IPS DF 6.9 (cell line): ENCODE data around the gene TNS1.

Experiments
- DNase-seq: peaks from one replicate; pipeline ENCODE4 v3.0.0-alpha.2; 2013; ENCODE audit warnings: low read depth, low spot score
- H3K27ac ChIP-seq: one replicate; pipeline ENCODE4 v1.5.1; 2013; ENCODE audit warnings: low read length, control low read depth
- H3K27me3 ChIP-seq: 2 replicates; pipeline ENCODE4 v1.6.1; 2013; ENCODE audit warnings: mild to moderate bottlenecking, low read length; ENCODE audit not compliant: control insufficient read depth, insufficient read depth
- H3K36me3 ChIP-seq: 2 replicates; pipeline ENCODE4 v1.6.1; 2013; ENCODE audit warnings: low read length; ENCODE audit not compliant: control insufficient read depth, insufficient read depth
- H3K4me1 ChIP-seq: 2 replicates; pipeline ENCODE4 v1.6.1; 2013; ENCODE audit warnings: low read length; ENCODE audit not compliant: control insufficient read depth, insufficient read depth
- H3K4me3 ChIP-seq: 2 replicates; pipeline ENCODE4 v1.5.1; 2013; ENCODE audit warnings: mild to moderate bottlenecking, low read length
- H3K9me3 ChIP-seq: 2 replicates; pipeline ENCODE4 v1.6.1; 2013; ENCODE audit warnings: low read length, inconsistent platforms; ENCODE audit not compliant: control insufficient read depth, insufficient read depth
- WGBS: extraction: QIAGEN DNeasy Blood & Tissue Kit; methylation state at CpG from one replicate; pipeline ENCODE4 v1.1.7; 2013; ENCODE audit warnings: mixed read lengths, missing lambda C conversion rate; ENCODE audit not compliant: insufficient read length, insufficient coverage; 5-methylcytosine and 5-hydroxymethylcytosine counted together

Gene TNS1

GRCh38 chr2:217903859-217904613 lies 98.8 kb downstream of the TNS1 start:
- WGBS, result no CpG with 5 or more reads among the region's 11 CpGs
- peaks cover 2% of the 10 kb centered on the region; the same call in 1 of the 2 replicates for H3K4me1 ChIP-seq

GRCh38 chr2:217903142-217903858 lies 99.5 kb downstream of the TNS1 start:
- H3K27ac ChIP-seq, result no peak overlapping the region
- no peaks in the 10 kb centered on the region for H3K27me3 ChIP-seq
- no peaks in the 10 kb centered on the region for H3K36me3 ChIP-seq
- peaks cover 2% of the 10 kb centered on the region; the same call in 1 of the 2 replicates for H3K4me1 ChIP-seq
- WGBS, result no CpG with 5 or more reads among the region's 8 CpGs
- no peaks in the 10 kb centered on the region for H3K9me3 ChIP-seq
- H3K4me3 ChIP-seq, result no peak overlapping the region
- DNase-seq, result no peak

More at GRCh38 chr2:217903859-217904613, 98.8 kb downstream of the TNS1 start:
- Histone ChIP-seq H3K36me3 (no peaks in the 10 kb centered on the region), H3K27ac (no peak overlapping the region), H3K9me3 (no peaks in the 10 kb centered on the region), H3K4me3 (no peak overlapping the region), H3K27me3 (no peaks in the 10 kb centered on the region)
- no peak for DNase-seq

GRCh38 chr2:217902379-217903141 lies 100.2 kb downstream of the TNS1 start:
- Histone ChIP-seq H3K36me3 (no peaks in the 10 kb centered on the region), H3K9me3 (no peaks in the 10 kb centered on the region), H3K27me3 (no peaks in the 10 kb centered on the region), H3K4me3 (no peak overlapping the region), H3K4me1 (peaks cover 2% of the 10 kb centered on the region; the same call in 1 of the 2 replicates), H3K27ac (no peak overlapping the region)
- WGBS, result no CpG with 5 or more reads among the region's 19 CpGs
- no peak for DNase-seq

GRCh38 chr2:217901835-217902378 lies 100.9 kb downstream of the TNS1 start:
- H3K36me3 ChIP-seq, result no peaks in the 10 kb centered on the region
- DNase-seq, result no peak
- H3K27ac ChIP-seq, result no peak overlapping the region
- peaks cover 2% of the 10 kb centered on the region; the same call in 1 of the 2 replicates for H3K4me1 ChIP-seq
- no peaks in the 10 kb centered on the region for H3K27me3 ChIP-seq
- WGBS, result no CpG with 5 or more reads among the region's 5 CpGs
- no peaks in the 10 kb centered on the region for H3K9me3 ChIP-seq
- H3K4me3 ChIP-seq, result no peak overlapping the region

GRCh38 chr2:217901400-217901799 lies 101.4 kb downstream of the TNS1 start:
- no peak overlapping the region for H3K4me3 ChIP-seq
- H3K27me3 ChIP-seq, result no peaks in the 10 kb centered on the region
- no peak overlapping the region for H3K27ac ChIP-seq
- WGBS, result no CpG with 5 or more reads among the region's 4 CpGs
- peaks cover 2% of the 10 kb centered on the region; the same call in 1 of the 2 replicates for H3K4me1 ChIP-seq
- H3K9me3 ChIP-seq, result no peaks in the 10 kb centered on the region
- no peaks in the 10 kb centered on the region for H3K36me3 ChIP-seq
- no peak for DNase-seq

- DNase-seq, result no peak
- Histone ChIP-seq H3K36me3 (no peaks in the 10 kb centered on the region), H3K4me1 (peaks cover 2% of the 10 kb centered on the region; the same call in 1 of the 2 replicates), H3K27ac (no peak overlapping the region), H3K9me3 (no peaks in the 10 kb centered on the region), H3K27me3 (no peaks in the 10 kb centered on the region), H3K4me3 (no peak overlapping the region)
- no CpG with 5 or more reads among the region's 7 CpGs for WGBS
Measured at GRCh38 chr2:217900780-217901360, 101.9 kb downstream of the TNS1 start.

GRCh38 chr2:217900010-217900779 lies 102.6 kb downstream of the TNS1 start:
- Histone ChIP-seq H3K4me1 (no peaks in the 10 kb centered on the region; the same call in 1 of the 2 replicates), H3K27ac (no peak overlapping the region)
- DNase-seq, result no peak

GRCh38 chr2:217899231-217900009 lies 103.4 kb downstream of the TNS1 start:
- Histone ChIP-seq H3K4me3 (no peak overlapping the region), H3K27me3 (no peaks in the 10 kb centered on the region), H3K4me1 (no peaks in the 10 kb centered on the region; the same call in 1 of the 2 replicates), H3K36me3 (no peaks in the 10 kb centered on the region), H3K9me3 (no peaks in the 10 kb centered on the region), H3K27ac (no peak overlapping the region)
- DNase-seq, result no peak
- no CpG with 5 or more reads among the region's 11 CpGs for WGBS

More at GRCh38 chr2:217900010-217900779, 102.6 kb downstream of the TNS1 start:
- Histone ChIP-seq H3K36me3 (no peaks in the 10 kb centered on the region), H3K4me3 (no peak overlapping the region), H3K9me3 (no peaks in the 10 kb centered on the region), H3K27me3 (no peaks in the 10 kb centered on the region)
- WGBS, result no CpG with 5 or more reads among the region's 16 CpGs
